ENCODE measurements around the gene TCF12. TPM values are rescaled to one million over a fixed set of nuclear protein-coding genes. Genes with fewer than 3 reads are reported as not detected.

Gene TCF12
- total RNA-seq, 1 donor from 2014 or later, result 164 TPM

DNA sequence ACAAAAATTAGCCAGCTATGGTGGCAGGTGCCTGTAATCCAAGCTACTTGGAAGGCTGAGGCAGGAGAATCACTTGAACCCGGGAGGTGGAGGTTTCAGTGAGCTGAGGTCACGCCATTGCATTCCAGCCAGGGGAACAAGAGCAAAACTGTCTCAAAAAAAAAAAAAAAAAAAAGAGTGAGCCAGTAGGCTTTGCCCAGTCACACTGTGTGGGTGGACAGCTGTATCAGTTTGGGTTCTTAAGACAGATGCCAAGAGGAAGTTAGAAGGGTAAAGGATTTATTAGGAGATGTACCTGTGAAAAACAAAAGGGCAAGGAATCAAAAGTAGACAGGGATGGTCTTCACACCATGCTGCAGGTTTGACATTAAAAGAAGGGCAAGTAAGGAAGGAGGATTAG is 371.7 kb downstream of the TCF12 start:
- H3K27ac Mint-ChIP-seq (ENCODE audit: unreplicated experiment), result no peak overlapping the region
- no peaks in the 10 kb centered on the region for H3K27me3 Mint-ChIP-seq (ENCODE audit: unreplicated experiment)
- DNase-seq (ENCODE audit: extremely low spot score, unreplicated experiment), result peak; percentile 23
- H3K36me3 Mint-ChIP-seq (ENCODE audit: unreplicated experiment), result peaks cover 60% of the 10 kb centered on the region
- TF ChIP-seq, protein P1, sequence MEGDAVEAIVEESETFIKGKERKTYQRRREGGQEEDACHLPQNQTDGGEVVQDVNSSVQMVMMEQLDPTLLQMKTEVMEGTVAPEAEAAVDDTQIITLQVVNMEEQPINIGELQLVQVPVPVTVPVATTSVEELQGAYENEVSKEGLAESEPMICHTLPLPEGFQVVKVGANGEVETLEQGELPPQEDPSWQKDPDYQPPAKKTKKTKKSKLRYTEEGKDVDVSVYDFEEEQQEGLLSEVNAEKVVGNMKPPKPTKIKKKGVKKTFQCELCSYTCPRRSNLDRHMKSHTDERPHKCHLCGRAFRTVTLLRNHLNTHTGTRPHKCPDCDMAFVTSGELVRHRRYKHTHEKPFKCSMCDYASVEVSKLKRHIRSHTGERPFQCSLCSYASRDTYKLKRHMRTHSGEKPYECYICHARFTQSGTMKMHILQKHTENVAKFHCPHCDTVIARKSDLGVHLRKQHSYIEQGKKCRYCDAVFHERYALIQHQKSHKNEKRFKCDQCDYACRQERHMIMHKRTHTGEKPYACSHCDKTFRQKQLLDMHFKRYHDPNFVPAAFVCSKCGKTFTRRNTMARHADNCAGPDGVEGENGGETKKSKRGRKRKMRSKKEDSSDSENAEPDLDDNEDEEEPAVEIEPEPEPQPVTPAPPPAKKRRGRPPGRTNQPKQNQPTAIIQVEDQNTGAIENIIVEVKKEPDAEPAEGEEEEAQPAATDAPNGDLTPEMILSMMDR (IDR thresholded peaks at IDR 0.05), result no peak
- H3K4me1 Mint-ChIP-seq (ENCODE audit: unreplicated experiment), result peaks cover 2% of the 10 kb centered on the region
- peaks cover 9% of the 10 kb centered on the region for H3K9me3 Mint-ChIP-seq (ENCODE audit: unreplicated experiment)
- H3K4me3 Mint-ChIP-seq (ENCODE audit: unreplicated experiment), result no peak overlapping the region

DNA sequence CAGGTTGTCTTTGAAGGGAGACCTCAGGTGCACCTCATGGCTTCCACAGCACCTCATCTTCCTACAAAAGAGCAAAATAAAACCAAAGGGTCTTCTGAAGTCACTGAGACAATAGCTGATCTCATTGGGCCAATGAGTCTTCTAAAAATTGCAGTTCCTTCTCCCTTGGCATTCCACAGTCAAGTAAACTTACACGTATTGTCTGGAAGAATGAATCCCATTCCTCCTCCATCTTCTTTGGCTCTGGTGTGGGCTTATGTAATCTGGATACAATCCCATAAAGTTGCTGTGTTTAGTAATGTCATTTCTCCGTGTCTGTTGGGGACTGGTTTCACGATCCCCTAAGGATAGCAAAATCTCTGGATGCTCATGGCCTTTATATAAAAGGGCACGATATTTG is 372.4 kb downstream of the TCF12 start:
- no peaks in the 10 kb centered on the region for H3K27me3 Mint-ChIP-seq (ENCODE audit: unreplicated experiment)
- TF ChIP-seq, protein P1 (IDR thresholded peaks at IDR 0.05), result no peak
- H3K4me3 Mint-ChIP-seq (ENCODE audit: unreplicated experiment), result no peak overlapping the region
- no peak overlapping the region for H3K27ac Mint-ChIP-seq (ENCODE audit: unreplicated experiment)
- peaks cover 57% of the 10 kb centered on the region for H3K36me3 Mint-ChIP-seq (ENCODE audit: unreplicated experiment)
- H3K4me1 Mint-ChIP-seq (ENCODE audit: unreplicated experiment), result peaks cover 2% of the 10 kb centered on the region
- no peak for DNase-seq (ENCODE audit: extremely low spot score, unreplicated experiment)
- H3K9me3 Mint-ChIP-seq (ENCODE audit: unreplicated experiment), result peaks cover 9% of the 10 kb centered on the region

DNA sequence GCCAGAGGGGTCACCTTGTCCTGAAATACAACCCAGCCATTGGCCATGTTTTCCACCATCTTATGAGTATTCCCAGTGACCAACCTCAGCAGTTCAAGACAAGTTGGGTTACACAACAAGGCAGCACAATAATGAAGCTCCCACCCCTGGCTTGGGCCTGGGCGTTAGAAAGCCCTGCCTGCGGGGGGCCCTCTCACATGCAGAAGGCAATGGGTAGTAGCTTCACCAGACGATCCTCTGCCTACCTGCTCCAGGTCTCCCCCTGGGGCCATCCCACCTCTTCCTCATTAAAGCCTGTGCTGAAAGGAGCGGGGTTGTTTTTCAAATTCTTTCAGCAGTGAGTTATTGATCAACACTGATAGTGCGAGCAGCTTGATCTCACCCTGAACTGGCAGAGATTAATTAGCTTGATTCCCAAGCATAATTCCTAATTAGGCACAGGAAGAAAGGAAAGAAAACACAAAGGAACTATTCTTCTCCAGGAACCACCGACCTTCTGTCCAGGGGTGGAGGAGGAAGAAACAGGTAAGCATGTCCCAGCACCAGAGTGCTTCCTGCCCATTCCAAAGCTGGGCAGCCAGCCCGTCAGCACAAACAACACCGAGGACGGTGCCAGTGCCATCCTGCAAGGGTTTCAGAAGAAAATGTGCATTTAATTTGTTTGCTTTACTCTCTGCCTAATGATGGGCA is 378.2 kb downstream of the TCF12 start:
- H3K27me3 Mint-ChIP-seq (ENCODE audit: unreplicated experiment), result no peaks in the 10 kb centered on the region
- H3K27ac Mint-ChIP-seq (ENCODE audit: unreplicated experiment), result no peak overlapping the region

GRCh38 chr15:57297163-57297593 is 378.7 kb downstream of the TCF12 start:
- Mint-ChIP-seq H3K27ac (ENCODE audit: unreplicated experiment) (no peak overlapping the region), H3K27me3 (ENCODE audit: unreplicated experiment) (no peaks in the 10 kb centered on the region), H3K36me3 (ENCODE audit: unreplicated experiment) (peaks cover 12% of the 10 kb centered on the region), H3K4me3 (ENCODE audit: unreplicated experiment) (no peak overlapping the region), H3K9me3 (ENCODE audit: unreplicated experiment) (peaks cover 9% of the 10 kb centered on the region), H3K4me1 (ENCODE audit: unreplicated experiment) (no peaks in the 10 kb centered on the region)
- DNase-seq (ENCODE audit: extremely low spot score, unreplicated experiment), result no peak
- TF ChIP-seq, protein P1 (IDR thresholded peaks at IDR 0.05), result no peak

More for the DNA sequence above, 378.2 kb downstream of the TCF12 start:
- Mint-ChIP-seq H3K4me3 (ENCODE audit: unreplicated experiment) (no peak overlapping the region), H3K4me1 (ENCODE audit: unreplicated experiment) (no peaks in the 10 kb centered on the region), H3K36me3 (ENCODE audit: unreplicated experiment) (peaks cover 18% of the 10 kb centered on the region), H3K9me3 (ENCODE audit: unreplicated experiment) (peaks cover 9% of the 10 kb centered on the region)
- TF ChIP-seq, protein P1 (IDR thresholded peaks at IDR 0.05), result no peak
- DNase-seq (ENCODE audit: extremely low spot score, unreplicated experiment), result peak; percentile 60

DNA sequence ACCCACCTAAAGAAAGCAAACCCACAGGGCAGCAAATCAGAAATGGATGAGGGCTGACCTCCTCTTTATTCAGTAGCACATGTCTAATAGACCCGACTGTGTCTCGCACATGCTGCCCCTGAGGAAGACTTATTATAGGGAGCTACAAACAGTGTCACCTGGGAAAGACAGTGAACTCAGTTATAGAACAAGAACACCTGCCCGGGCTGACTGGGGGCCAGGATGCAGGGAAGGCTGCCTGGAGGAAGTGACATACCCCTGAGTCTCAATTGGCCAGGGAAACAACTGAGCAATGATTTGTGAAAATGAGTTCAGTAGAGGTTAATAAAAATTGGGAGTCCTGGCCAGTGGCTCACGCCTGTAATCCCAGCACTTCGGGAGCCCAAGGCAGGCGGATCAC is 379.2 kb downstream of the TCF12 start:
- H3K9me3 Mint-ChIP-seq (ENCODE audit: unreplicated experiment), result peaks cover 5% of the 10 kb centered on the region
- H3K4me3 Mint-ChIP-seq (ENCODE audit: unreplicated experiment), result no peak overlapping the region
- no peak overlapping the region for H3K27ac Mint-ChIP-seq (ENCODE audit: unreplicated experiment)
- peaks cover 8% of the 10 kb centered on the region for H3K36me3 Mint-ChIP-seq (ENCODE audit: unreplicated experiment)
- H3K27me3 Mint-ChIP-seq (ENCODE audit: unreplicated experiment), result no peaks in the 10 kb centered on the region
- TF ChIP-seq, protein P1 (IDR thresholded peaks at IDR 0.05), result no peak
- no peaks in the 10 kb centered on the region for H3K4me1 Mint-ChIP-seq (ENCODE audit: unreplicated experiment)
- peak; percentile 64 for DNase-seq (ENCODE audit: extremely low spot score, unreplicated experiment)

Measured in osteocyte (in vitro differentiated cells).